Pancreas (tissue), 10 donors: ENCODE measurements around the gene SPRN. TPM values are rescaled to one million over a fixed set of nuclear protein-coding genes. Genes with fewer than 3 reads are reported as not detected.
A peak's percentile ranks its signal among the peaks of the same experiment; 100 is the strongest.

Experiments
- ATAC-seq, 4 donors: fragments of 200-7000 bp; cut with Tn5 transposase; one replicate each; pipeline versions ENCODE4 v1.8.0 to v1.9.1; 2020; ENCODE audit warnings: mild to moderate bottlenecking in 4 of 4, moderate library complexity in 4 of 4
- DNase-seq, 6 donors: peaks; one replicate each; pipeline ENCODE4 v3.0.0-alpha.2; 2020
- FAIRE-seq: peaks from 2 replicates; lab custom pipeline; 2012; peaks lifted over from hg19 to GRCh38; lab: Jason Lieb, UNC
- H3K27ac ChIP-seq, 4 donors: fragments of 200-600 bp; sonication (generic); 1 replicate in 3 of 4; 2 replicates in 1 of 4; pipeline versions ENCODE4 v1.5.0 to v1.8.0; 2020
- H3K27me3 ChIP-seq, 4 donors: fragments of 200-600 bp; one replicate each; pipeline ENCODE4 v1.8.0; 2021
- H3K36me3 ChIP-seq, 3 donors: fragments of 200-600 bp; sonication (generic) in 1 of 3; one replicate each; pipeline versions ENCODE4 v1.5.0 to v1.8.0; 2020 to 2021
- H3K4me1 ChIP-seq, 3 donors: fragments of 200-600 bp; one replicate each; pipeline ENCODE4 v1.8.0; 2021
- H3K4me3 ChIP-seq, 4 donors: fragments of 200-600 bp; sonication (generic) in 2 of 4; one replicate each; pipeline versions ENCODE4 v1.5.0 to v1.8.0; 2020 to 2021
- H3K9me3 ChIP-seq, 4 donors: fragments of 200-600 bp; one replicate each; pipeline ENCODE4 v1.8.0; 2021
- WGBS, 2 donors: extraction: QIAGEN DNeasy Blood & Tissue Kit; methylation state at CpG; one replicate each; pipeline ENCODE4 v1.1.7; 2013; 5-methylcytosine and 5-hydroxymethylcytosine counted together
- intact Hi-C, 3 donors: fragments of 100-400 bp; cut with DNase I; formaldehyde crosslinking; loops; one replicate each; pipeline versions ENCODE4 v1.11.1 to v1.14.2; 2022
- polyA plus RNA-seq, 2 donors: library from polyadenylated mRNA; stranded (reverse); fragments of 200-250 nt; gene quantifications; one replicate each; pipeline ENCODE4 v1.2.3, GENCODE V29; 2013
- total RNA-seq, 6 donors: library from RNA; stranded (reverse); fragmentation: NEBNext Ultra II Directional in 4 of 6; extraction: Animal tissue kit (Norgen Biotek cat#: 25700) in 4 of 6; gene quantifications; one replicate each; pipeline versions ENCODE4 v1.2.1 to v1.2.4, GENCODE V29; 2021 to 2023
- TF ChIP-seq, protein P1 (sequence below), 4 donors: fragments of 200-600 bp; sonication (generic) in 3 of 4; IDR thresholded peaks; one replicate each; pipeline versions ENCODE4 v1.5.0 to v1.8.0; 2021; ENCODE audit warnings: antibody characterized with exemption in 4 of 4
- donor health status: healthy with polysubstance abuse.
- donor health status: DM: no; HTN: no; CAD: no; lungs with moderate emphysema.
- donor health status: DM: no; HTN: no; CAD: no.
- donor health status: control.
- donor health status: control.
- donor health status: Bipolar disorder and iron deficiency.
- donor health status: DM: yes; HTN: yes; CAD: no.
- donor health status: DM: no; HTN: no; CAD: no.
- donor health status: DM: no; HTN: no; CAD: no.
- donor health status: DM: yes; HTN: yes; CAD: no.

SPRN gene
- total and polyA plus RNA-seq, 8 donors = 0.03 to 0.87 (median 0.09) TPM; not detected in 3

DNA sequence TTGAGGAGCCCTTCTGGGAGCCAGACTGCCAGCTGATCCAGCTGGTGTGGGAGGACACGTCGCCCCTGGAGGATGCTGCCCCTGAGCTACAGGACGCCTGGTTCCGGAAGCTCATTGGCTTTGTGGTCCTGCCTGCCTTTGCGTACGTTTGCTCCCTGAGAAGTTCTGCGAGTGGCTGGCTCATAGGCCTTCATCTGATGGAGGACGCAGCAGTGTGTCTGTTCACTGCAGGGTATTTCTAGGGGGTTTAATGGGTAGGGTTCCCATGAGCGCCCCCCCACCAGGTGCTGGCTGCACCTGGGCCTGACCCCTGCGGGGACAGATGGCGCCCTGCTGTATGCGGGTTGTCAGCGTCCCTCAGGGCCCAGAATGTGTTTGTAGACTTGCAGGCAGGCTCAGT, 40.4 kb downstream of the SPRN start:
- no peak overlapping the region for H3K27ac ChIP-seq
- 88 to 93% methylated on average over 13 of the region's 13 CpGs for WGBS, 2 donors
- no peak for FAIRE-seq
- no peaks in the 10 kb centered on the region for H3K9me3 ChIP-seq
- H3K4me1 ChIP-seq = no peaks in the 10 kb centered on the region
- intact Hi-C loops = no loop called here
- no peaks in the 10 kb centered on the region for H3K36me3 ChIP-seq
- DNase-seq = peak in 1 of 6 donors; percentile 10
- H3K27me3 ChIP-seq = no peaks in the 10 kb centered on the region
- no peak overlapping the region for H3K4me3 ChIP-seq
- TF ChIP-seq, protein P1, sequence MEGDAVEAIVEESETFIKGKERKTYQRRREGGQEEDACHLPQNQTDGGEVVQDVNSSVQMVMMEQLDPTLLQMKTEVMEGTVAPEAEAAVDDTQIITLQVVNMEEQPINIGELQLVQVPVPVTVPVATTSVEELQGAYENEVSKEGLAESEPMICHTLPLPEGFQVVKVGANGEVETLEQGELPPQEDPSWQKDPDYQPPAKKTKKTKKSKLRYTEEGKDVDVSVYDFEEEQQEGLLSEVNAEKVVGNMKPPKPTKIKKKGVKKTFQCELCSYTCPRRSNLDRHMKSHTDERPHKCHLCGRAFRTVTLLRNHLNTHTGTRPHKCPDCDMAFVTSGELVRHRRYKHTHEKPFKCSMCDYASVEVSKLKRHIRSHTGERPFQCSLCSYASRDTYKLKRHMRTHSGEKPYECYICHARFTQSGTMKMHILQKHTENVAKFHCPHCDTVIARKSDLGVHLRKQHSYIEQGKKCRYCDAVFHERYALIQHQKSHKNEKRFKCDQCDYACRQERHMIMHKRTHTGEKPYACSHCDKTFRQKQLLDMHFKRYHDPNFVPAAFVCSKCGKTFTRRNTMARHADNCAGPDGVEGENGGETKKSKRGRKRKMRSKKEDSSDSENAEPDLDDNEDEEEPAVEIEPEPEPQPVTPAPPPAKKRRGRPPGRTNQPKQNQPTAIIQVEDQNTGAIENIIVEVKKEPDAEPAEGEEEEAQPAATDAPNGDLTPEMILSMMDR (IDR thresholded peaks at IDR 0.05) = no peak
- ATAC-seq = no peak

DNA sequence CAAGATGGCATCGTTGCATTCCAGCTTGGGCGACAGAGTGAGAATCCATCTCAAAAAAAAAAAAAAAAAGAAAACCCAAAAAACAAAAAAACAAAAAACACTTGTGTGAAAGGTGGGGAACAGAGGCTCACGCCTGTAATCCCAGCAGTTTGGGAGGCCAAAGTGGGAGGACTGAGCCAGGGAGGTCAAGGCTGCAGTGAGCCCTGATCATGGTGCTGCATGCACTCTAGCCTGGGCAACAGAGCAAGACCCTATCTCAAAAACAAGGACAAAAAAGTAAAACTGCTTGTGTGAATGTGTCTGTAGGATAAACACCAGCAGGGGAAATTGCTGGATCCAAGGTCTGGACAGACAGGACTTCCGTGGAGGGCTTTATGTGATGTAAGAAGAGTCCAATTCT, 40.9 kb downstream of the SPRN start:
- WGBS, 2 donors = 89 to 97% methylated on average over 4 of the region's 4 CpGs
- Histone ChIP-seq H3K27ac (no peak overlapping the region), H3K9me3 (no peaks in the 10 kb centered on the region), H3K27me3 (no peaks in the 10 kb centered on the region), H3K36me3 (no peaks in the 10 kb centered on the region), H3K4me1 (no peaks in the 10 kb centered on the region), H3K4me3 (no peak overlapping the region)
- ATAC-seq = no peak
- TF ChIP-seq, protein P1 (IDR thresholded peaks at IDR 0.05) = no peak
- FAIRE-seq = no peak
- intact Hi-C loops = no loop called here
- no peak for DNase-seq

DNA sequence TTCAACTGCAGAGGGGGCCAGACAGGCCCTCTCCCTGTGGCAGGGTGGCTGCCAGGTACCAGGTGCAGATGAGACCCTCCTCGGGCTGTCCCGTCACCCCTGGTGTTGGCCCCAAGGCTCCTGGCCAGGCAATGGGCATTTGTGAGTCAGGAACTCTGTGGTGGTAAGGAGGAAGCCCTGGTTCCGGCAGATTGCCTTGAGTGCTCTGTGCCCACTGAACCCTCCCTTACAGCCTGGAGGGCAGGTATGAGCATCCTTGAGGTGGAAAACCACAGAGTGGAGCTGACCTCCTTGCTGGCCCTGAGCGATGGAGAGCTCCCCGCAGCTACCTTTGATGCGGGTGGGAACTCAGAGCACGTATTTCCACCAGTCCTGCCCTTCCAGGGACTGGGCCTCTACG, 43.4 kb downstream of the SPRN start:
- no peaks in the 10 kb centered on the region for H3K36me3 ChIP-seq
- intact Hi-C loops = no loop called here
- H3K4me1 ChIP-seq = peaks cover 0 to 2% (median 0%) of the 10 kb centered on the region in 3 donors
- no peak overlapping the region for H3K27ac ChIP-seq
- no peak overlapping the region for H3K4me3 ChIP-seq
- WGBS, 2 donors = 93 to 94% methylated on average over 8 of the region's 8 CpGs
- peak in 1 of 6 donors; percentile 32 for DNase-seq
- TF ChIP-seq, protein P1 (IDR thresholded peaks at IDR 0.05) = no peak
- FAIRE-seq = no peak
- no peak for ATAC-seq
- no peaks in the 10 kb centered on the region for H3K9me3 ChIP-seq
- no peaks in the 10 kb centered on the region for H3K27me3 ChIP-seq

DNA sequence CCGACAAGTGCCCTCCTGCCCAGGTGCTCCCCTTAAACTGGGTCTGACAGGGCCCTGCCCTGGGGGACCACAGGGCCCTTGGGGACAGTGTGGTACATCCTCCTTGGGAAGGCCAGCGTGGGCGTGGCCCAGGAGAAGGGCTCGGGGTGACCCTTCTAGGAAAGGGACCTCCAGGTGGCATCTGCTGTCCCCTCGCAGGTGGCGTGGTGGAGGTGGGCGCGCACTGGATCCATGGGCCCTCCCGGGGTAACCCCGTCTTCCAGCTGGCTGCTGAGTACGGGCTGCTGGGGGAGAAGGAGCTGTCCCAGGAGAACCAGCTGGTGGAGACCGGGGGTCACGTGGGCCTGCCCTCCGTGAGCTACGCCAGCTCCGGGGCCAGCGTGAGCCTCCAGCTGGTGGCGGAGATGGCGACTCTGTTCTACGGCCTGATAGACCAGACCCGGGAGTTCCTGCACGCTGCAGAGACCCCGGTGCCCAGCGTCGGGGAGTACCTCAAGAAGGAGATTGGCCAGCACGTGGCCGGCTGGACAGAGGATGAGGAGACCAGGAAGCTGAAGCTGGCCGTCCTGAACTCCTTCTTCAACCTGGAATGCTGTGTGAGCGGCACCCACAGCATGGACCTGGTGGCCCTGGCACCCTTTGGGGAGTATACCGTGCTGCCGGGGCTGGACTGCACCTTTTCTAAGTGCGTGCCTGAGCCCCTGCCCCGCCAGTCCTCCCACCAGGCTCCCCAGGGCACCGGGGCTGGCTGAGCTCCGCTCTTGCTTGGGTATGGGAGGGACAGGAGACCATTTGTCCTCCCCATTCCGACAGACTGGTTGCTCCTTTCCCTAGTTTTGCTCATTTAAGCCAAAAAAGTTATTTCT, 44.4 kb downstream of the SPRN start:
- peak in 1 of 6 donors; percentile 63 for DNase-seq
- WGBS, 2 donors = 92 to 93% methylated on average over 36 of the region's 36 CpGs

More for the DNA sequence above, 44.4 kb downstream of the SPRN start:
- H3K4me1 ChIP-seq = peaks cover 0 to 2% (median 0%) of the 10 kb centered on the region in 3 donors
- no peaks in the 10 kb centered on the region for H3K9me3 ChIP-seq
- no peaks in the 10 kb centered on the region for H3K36me3 ChIP-seq
- ATAC-seq (peak in 2 of 4 donors; percentile 2), FAIRE-seq (no peak)
- H3K4me3 ChIP-seq = peak overlapping the region; percentile 71 to 88 (median 86)
- TF ChIP-seq, protein P1 (IDR thresholded peaks at IDR 0.05) = no peak
- no peaks in the 10 kb centered on the region for H3K27me3 ChIP-seq
- peak overlapping the region in 1 of 4 donors; percentile 46 for H3K27ac ChIP-seq
- intact Hi-C loops = no loop called here
